Activated T-helper 1 cell treated with anti-CD3 and anti-CD28 coated beads, Interleukin-12 subunit alpha, Interleukin-12 subunit beta, Interleukin-2, Interleukin-4 antibody, amounts not matched to agents 30 ng/mL and 10 ng/mL and 1 ng/mL, durations not matched to agents 14 hours and 24 hours and 36 hours (primary cell): ENCODE data around the gene CYB5B. TPM values are rescaled to one million over a fixed set of nuclear protein-coding genes. Genes with fewer than 3 reads are reported as not detected.

ENCODE experiments used
- DNase-seq: peaks from one replicate; pipeline ENCODE4 v3.0.0; 2021; ENCODE audit warnings: low spot score
- H3K27ac Mint-ChIP-seq: one replicate; pipeline ENCODE4 v1.8.0; 2021; ENCODE audit warnings: mild to moderate bottlenecking, mixed read lengths
- H3K27me3 Mint-ChIP-seq: one replicate; pipeline ENCODE4 v1.8.0; 2022; ENCODE audit warnings: mild to moderate bottlenecking, moderate library complexity, mixed read lengths; ENCODE audit not compliant: insufficient read depth
- H3K36me3 Mint-ChIP-seq: one replicate; pipeline ENCODE4 v1.8.0; 2021; ENCODE audit warnings: low read depth, mixed read lengths
- H3K4me1 Mint-ChIP-seq: one replicate; pipeline ENCODE4 v1.8.0; 2021; ENCODE audit warnings: low read depth, mixed read lengths
- H3K4me3 Mint-ChIP-seq: one replicate; pipeline ENCODE4 v1.8.0; 2021; ENCODE audit warnings: mild to moderate bottlenecking, moderate library complexity, mixed read lengths
- H3K9me3 Mint-ChIP-seq: one replicate; pipeline ENCODE4 v1.8.0; 2021; ENCODE audit warnings: mixed read lengths
- intact Hi-C: fragments of 100-400 bp; cut with micrococcal nuclease; formaldehyde crosslinking; loops from one replicate; pipeline ENCODE4 v1.15.1; 2024
- total RNA-seq: library from RNA; stranded (reverse); gene quantifications from 2 replicates; pipeline ENCODE4 v1.2.3, GENCODE V29; 2022

Gene CYB5B
- total RNA-seq, 1 donor from 2014 or later, result 166 TPM

- no peak overlapping the region for H3K4me3 Mint-ChIP-seq
- intact Hi-C loops, result no loop called here
- no peaks in the 10 kb centered on the region for H3K27me3 Mint-ChIP-seq
- H3K4me1 Mint-ChIP-seq, result peaks cover 63% of the 10 kb centered on the region
- no peak for DNase-seq
- H3K27ac Mint-ChIP-seq, result no peak overlapping the region
- peaks cover 20% of the 10 kb centered on the region for H3K36me3 Mint-ChIP-seq
- H3K9me3 Mint-ChIP-seq, result no peaks in the 10 kb centered on the region
These were observed 43.2 kb downstream of the CYB5B start for GRCh38 chr16:69467531-69468204.

- Mint-ChIP-seq H3K27ac (peak overlapping the region; percentile 67), H3K4me3 (no peak overlapping the region), H3K36me3 (peaks cover 10% of the 10 kb centered on the region), H3K4me1 (peaks cover 45% of the 10 kb centered on the region), H3K27me3 (no peaks in the 10 kb centered on the region), H3K9me3 (no peaks in the 10 kb centered on the region)
- intact Hi-C loops, result loop anchor here (1.0 kb wide), 1 partner anchor 97 kb away; no protein-coding TSS in a partner anchor
- DNase-seq, result no peak
These were observed 45.6 kb downstream of the CYB5B start for GRCh38 chr16:69469807-69470561.

DNA sequence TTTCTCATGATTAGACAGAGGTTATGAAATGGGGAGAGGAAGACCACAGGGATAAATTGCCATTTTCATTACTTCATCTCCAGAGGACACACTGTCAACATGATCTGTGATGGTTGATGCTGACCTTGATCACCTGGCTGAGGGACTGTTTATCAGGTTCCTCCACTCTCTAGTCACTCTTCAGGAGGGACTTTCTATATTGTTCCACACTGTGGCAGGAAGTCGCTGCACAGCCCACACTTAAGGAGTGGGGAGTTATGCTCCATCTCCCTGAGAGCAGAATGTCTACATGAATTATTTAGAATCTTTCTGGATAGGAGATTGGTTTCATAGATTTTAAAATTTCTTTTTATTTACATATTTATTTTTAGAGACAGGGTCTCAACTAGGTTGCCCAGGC lies 46.7 kb downstream of the CYB5B start:
- peaks cover 33% of the 10 kb centered on the region for H3K4me1 Mint-ChIP-seq
- DNase-seq, result no peak
- no peaks in the 10 kb centered on the region for H3K9me3 Mint-ChIP-seq
- H3K4me3 Mint-ChIP-seq, result no peak overlapping the region
- peaks cover 5% of the 10 kb centered on the region for H3K36me3 Mint-ChIP-seq
- H3K27ac Mint-ChIP-seq, result peak overlapping the region; percentile 63
- no peaks in the 10 kb centered on the region for H3K27me3 Mint-ChIP-seq
- intact Hi-C loops, result no loop called here

DNA sequence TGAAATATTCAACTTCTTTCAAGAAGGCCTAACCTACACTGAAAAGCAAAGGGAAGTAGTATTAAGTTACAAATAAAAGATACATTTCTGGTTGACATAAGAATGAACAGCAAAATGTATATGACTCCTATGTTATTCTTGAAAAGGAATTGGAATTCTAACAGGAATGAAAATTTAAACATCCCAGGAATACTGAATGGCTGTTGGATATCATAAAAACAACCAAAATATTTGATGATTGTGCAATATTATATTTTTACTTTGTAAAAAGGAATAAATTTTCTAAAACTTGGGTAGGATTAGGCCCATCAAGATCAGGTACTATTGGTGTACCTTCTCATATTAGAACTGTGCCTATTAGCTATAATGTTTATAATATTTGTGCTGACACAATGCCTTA lies 50.0 kb downstream of the CYB5B start:
- no peaks in the 10 kb centered on the region for H3K27me3 Mint-ChIP-seq
- no peak overlapping the region for H3K27ac Mint-ChIP-seq
- H3K4me1 Mint-ChIP-seq, result peaks cover 29% of the 10 kb centered on the region
- H3K36me3 Mint-ChIP-seq, result no peaks in the 10 kb centered on the region
- DNase-seq, result no peak
- H3K4me3 Mint-ChIP-seq, result no peak overlapping the region
- H3K9me3 Mint-ChIP-seq, result no peaks in the 10 kb centered on the region
- intact Hi-C loops, result no loop called here

DNA sequence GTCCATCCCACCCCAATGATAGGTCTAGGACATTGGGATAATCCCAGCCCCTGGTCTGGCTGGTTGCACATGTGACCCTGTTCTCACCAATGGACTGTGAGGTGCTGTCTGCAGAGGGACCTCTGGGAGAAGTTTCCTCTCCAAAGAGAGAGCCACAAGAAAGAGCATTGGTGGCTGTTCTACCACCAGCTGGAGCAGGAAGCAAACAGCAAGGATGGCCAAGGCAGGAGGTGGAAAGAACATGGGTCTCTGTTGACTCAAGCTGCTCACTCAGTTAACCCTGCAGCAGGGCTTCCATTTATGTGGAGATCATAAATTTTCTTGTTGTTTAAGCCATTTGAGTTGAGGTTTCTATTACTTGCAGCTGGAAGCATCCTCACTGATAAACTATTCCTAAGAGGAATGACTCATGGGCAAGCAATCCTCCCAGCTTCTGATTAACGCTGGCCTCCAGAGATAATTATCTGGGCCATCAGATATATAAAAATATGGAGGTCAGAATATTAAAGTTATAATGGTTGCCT lies 52.6 kb downstream of the CYB5B start:
- no peak for DNase-seq
- Mint-ChIP-seq H3K27ac (no peak overlapping the region), H3K9me3 (no peaks in the 10 kb centered on the region), H3K27me3 (no peaks in the 10 kb centered on the region), H3K4me3 (no peak overlapping the region), H3K36me3 (peaks cover 2% of the 10 kb centered on the region), H3K4me1 (peaks cover 13% of the 10 kb centered on the region)
- intact Hi-C loops, result no loop called here

- H3K4me3 Mint-ChIP-seq, result no peak overlapping the region
- intact Hi-C loops, result no loop called here
- H3K36me3 Mint-ChIP-seq, result peaks cover 2% of the 10 kb centered on the region
- no peaks in the 10 kb centered on the region for H3K9me3 Mint-ChIP-seq
- no peaks in the 10 kb centered on the region for H3K27me3 Mint-ChIP-seq
- DNase-seq, result no peak
- peaks cover 13% of the 10 kb centered on the region for H3K4me1 Mint-ChIP-seq
- H3K27ac Mint-ChIP-seq, result no peak overlapping the region
These were observed 53.1 kb downstream of the CYB5B start for GRCh38 chr16:69477546-69477945.

GRCh38 chr16:69478685-69479084 lies 54.3 kb downstream of the CYB5B start:
- intact Hi-C loops, result no loop called here
- DNase-seq, result no peak
- H3K27me3 Mint-ChIP-seq, result peaks cover 2% of the 10 kb centered on the region
- peaks cover 2% of the 10 kb centered on the region for H3K36me3 Mint-ChIP-seq
- no peaks in the 10 kb centered on the region for H3K9me3 Mint-ChIP-seq
- peaks cover 13% of the 10 kb centered on the region for H3K4me1 Mint-ChIP-seq
- H3K27ac Mint-ChIP-seq, result no peak overlapping the region
- no peak overlapping the region for H3K4me3 Mint-ChIP-seq

DNA sequence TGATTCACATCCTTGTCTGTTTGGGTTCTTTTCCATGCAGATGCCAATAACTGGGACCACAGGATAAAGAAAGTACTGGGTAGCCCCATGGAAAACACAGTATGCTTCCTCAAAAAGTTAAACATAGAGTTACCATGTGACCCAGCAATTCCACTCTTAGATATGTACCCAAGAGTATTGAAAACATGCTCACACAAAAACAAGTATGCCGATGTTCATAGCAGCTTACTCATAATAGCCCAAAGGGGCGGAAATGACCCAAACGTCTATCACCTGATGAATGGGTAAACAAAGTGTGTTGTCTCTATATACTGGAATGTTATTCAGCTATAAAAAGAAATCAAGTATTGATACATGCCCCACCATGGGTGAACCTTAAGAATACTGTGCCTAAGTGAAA lies 55.4 kb downstream of the CYB5B start:
- H3K9me3 Mint-ChIP-seq, result no peaks in the 10 kb centered on the region
- peaks cover 2% of the 10 kb centered on the region for H3K36me3 Mint-ChIP-seq
- no peak overlapping the region for H3K4me3 Mint-ChIP-seq
- peaks cover 13% of the 10 kb centered on the region for H3K4me1 Mint-ChIP-seq
- intact Hi-C loops, result no loop called here
- H3K27me3 Mint-ChIP-seq, result peaks cover 3% of the 10 kb centered on the region
- no peak for DNase-seq
- H3K27ac Mint-ChIP-seq, result no peak overlapping the region

DNA sequence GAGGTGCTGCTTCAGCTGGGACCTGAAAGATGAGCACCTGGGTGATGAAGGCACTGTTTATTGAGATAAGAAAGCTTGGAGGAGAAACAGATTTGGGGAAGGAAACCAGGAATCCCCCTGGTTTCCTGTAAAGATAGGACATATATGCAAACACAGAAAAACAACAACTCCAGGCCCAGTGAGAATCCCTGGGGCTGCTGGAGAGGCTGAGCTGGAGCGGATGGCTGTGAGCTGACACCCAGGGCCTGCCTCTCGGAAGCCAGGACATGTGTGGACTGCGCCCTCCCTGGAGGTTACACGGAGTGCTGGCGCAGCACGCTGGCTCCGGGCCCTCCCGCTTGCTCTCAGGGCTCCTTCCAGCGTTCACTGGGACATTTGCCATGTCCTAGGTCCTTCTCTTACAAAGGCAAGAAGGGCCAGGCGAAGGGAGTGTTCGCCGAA lies 57.5 kb downstream of the CYB5B start:
- intact Hi-C loops, result no loop called here
- peaks cover 3% of the 10 kb centered on the region for H3K27me3 Mint-ChIP-seq
- no peaks in the 10 kb centered on the region for H3K9me3 Mint-ChIP-seq
- DNase-seq, result no peak
- peaks cover 2% of the 10 kb centered on the region for H3K36me3 Mint-ChIP-seq
- no peak overlapping the region for H3K4me3 Mint-ChIP-seq
- peaks cover 10% of the 10 kb centered on the region for H3K4me1 Mint-ChIP-seq
- H3K27ac Mint-ChIP-seq, result peak overlapping the region; percentile 37

- no peak overlapping the region for H3K4me3 Mint-ChIP-seq
- peaks cover 3% of the 10 kb centered on the region for H3K27me3 Mint-ChIP-seq
- peaks cover 2% of the 10 kb centered on the region for H3K36me3 Mint-ChIP-seq
- no peaks in the 10 kb centered on the region for H3K9me3 Mint-ChIP-seq
- no peak for DNase-seq
- H3K4me1 Mint-ChIP-seq, result peaks cover 4% of the 10 kb centered on the region
- H3K27ac Mint-ChIP-seq, result no peak overlapping the region
- intact Hi-C loops, result no loop called here
These were observed 58.1 kb downstream of the CYB5B start for GRCh38 chr16:69482410-69482991.

DNA sequence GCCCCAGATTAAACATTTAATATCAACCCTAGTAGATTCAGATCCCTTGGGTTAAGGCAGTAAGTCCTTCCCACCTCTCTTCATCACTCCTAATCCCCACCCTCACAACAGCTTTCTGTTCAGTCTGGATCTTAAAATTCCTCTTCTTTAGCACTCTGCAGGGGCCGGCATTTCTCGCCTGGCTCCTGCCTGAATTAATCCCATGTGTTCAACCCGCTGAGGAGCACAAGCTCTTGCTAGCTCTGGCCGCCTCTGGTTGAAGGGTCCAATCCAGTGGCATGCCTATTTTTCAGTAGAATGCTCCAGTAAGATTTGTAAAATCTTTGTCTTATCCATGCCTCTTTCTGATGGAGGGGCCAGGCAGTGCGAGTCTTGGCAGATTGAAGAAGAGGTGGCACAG lies 59.2 kb downstream of the CYB5B start:
- no peaks in the 10 kb centered on the region for H3K4me1 Mint-ChIP-seq
- H3K9me3 Mint-ChIP-seq, result no peaks in the 10 kb centered on the region
- H3K4me3 Mint-ChIP-seq, result no peak overlapping the region
- peaks cover 2% of the 10 kb centered on the region for H3K36me3 Mint-ChIP-seq
- DNase-seq, result no peak
- H3K27me3 Mint-ChIP-seq, result peaks cover 3% of the 10 kb centered on the region
- intact Hi-C loops, result no loop called here
- H3K27ac Mint-ChIP-seq, result no peak overlapping the region

DNA sequence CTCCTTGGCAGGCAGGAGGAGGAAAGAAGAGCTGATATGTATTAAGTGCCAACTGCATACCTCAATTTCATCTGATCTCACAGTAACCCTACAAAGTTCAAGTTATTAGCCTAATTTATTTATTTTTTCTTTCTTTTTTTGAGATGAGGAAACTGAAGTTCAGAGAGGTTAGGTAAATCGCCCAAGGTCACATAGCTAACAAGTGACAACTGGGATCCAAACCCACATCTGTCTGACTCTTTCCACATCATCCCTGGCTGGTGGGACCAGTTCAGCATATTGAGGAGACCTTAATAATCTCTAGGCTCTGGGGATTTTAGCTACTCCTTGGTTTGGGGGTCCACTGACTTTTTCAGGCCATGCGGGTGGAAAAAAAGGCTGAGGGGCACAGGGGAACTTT lies 60.9 kb downstream of the CYB5B start:
- peaks cover 3% of the 10 kb centered on the region for H3K27me3 Mint-ChIP-seq
- no peak overlapping the region for H3K27ac Mint-ChIP-seq

GRCh38 chr16:69485816-69486215 lies 61.4 kb downstream of the CYB5B start:
- Mint-ChIP-seq H3K36me3 (no peaks in the 10 kb centered on the region), H3K4me3 (no peak overlapping the region), H3K4me1 (no peaks in the 10 kb centered on the region), H3K27ac (no peak overlapping the region), H3K27me3 (peaks cover 3% of the 10 kb centered on the region), H3K9me3 (no peaks in the 10 kb centered on the region)
- no peak for DNase-seq
- intact Hi-C loops, result no loop called here

More for the DNA sequence above, 60.9 kb downstream of the CYB5B start:
- Mint-ChIP-seq H3K4me3 (no peak overlapping the region), H3K4me1 (no peaks in the 10 kb centered on the region), H3K36me3 (no peaks in the 10 kb centered on the region), H3K9me3 (no peaks in the 10 kb centered on the region)
- DNase-seq, result no peak
- intact Hi-C loops, result no loop called here
